Measurements from ENCODE around the gene SNAP91. TPM values are rescaled to one million over a fixed set of nuclear protein-coding genes. Genes with fewer than 3 reads are reported as not detected.

SNAP91 gene
- total RNA-seq, 3 donors from 2014 or later (not counting 1 experiment from before 2014, with no cell fraction given): not detected

Other genes with a start within 250 kb of the SNAP91 start
- not detected for gene PRSS35, start 196.6 kb downstream of the SNAP91 start, total RNA-seq
- gene RIPPLY2, start 144.3 kb upstream of the SNAP91 start, total RNA-seq: not detected
- 10 to 100 TPM; 34.0 to 40.5 (median 34.5) TPM for gene CYB5R4, start 150.6 kb upstream of the SNAP91 start, total RNA-seq

Measured in natural killer cell (primary cell).